Neural cell (in vitro differentiated cells): Measurements from ENCODE around the gene CEP128. TPM values are rescaled to one million over a fixed set of nuclear protein-coding genes. Genes with fewer than 3 reads are reported as not detected.

Source experiments
- H2AFZ ChIP-seq: fragments of 200-600, 300-800 bp; sonication (generic), shearing (Covaris generic); 2 replicates; pipeline ENCODE4 v1.6.0; 2014; ENCODE audit warnings: low read depth, mild to moderate bottlenecking, antibody characterized with exemption, low read length, moderate library complexity
- H3F3A ChIP-seq: fragments of 200-600 bp; shearing (Covaris generic); 2 replicates; pipeline ENCODE4 v1.6.1; 2016; ENCODE audit warnings: mild to moderate bottlenecking, moderate library complexity, mixed read lengths, antibody characterized with exemption, low read length; ENCODE audit not compliant: insufficient read depth, poor library complexity, severe bottlenecking
- H3K27ac ChIP-seq: fragments of 200-600, 300-800 bp; sonication (generic), shearing (Covaris generic); 2 replicates; pipeline ENCODE4 v1.5.1; 2014; ENCODE audit warnings: mild to moderate bottlenecking, low read length, moderate library complexity
- H3K27me3 ChIP-seq: fragments of 300-800, 200-600 bp; sonication (generic), shearing (Covaris generic); 2 replicates; pipeline ENCODE4 v1.6.0; 2014; ENCODE audit warnings: mild to moderate bottlenecking, low read depth, low read length, moderate library complexity; ENCODE audit not compliant: insufficient read depth
- H3K36me3 ChIP-seq: fragments of 300-800, 200-600 bp; sonication (generic), shearing (Covaris generic); 2 replicates; pipeline ENCODE4 v1.5.1; 2014; ENCODE audit warnings: mild to moderate bottlenecking, antibody characterized with exemption, low read length, moderate library complexity; ENCODE audit not compliant: insufficient read depth
- H3K4me2 ChIP-seq: fragments of 300-800, 200-600 bp; sonication (generic), shearing (Covaris generic); 2 replicates; pipeline ENCODE4 v1.6.0; 2014; ENCODE audit warnings: mild to moderate bottlenecking, low read length
- H3K4me3 ChIP-seq: fragments of 300-800, 200-600 bp; sonication (generic), shearing (Covaris generic); 2 replicates; pipeline ENCODE4 v1.5.1; 2014; ENCODE audit warnings: mild to moderate bottlenecking, low read length, moderate library complexity
- H3K79me2 ChIP-seq: fragments of 200-600 bp; shearing (Covaris generic); replicated peaks from 2 replicates; pipeline ENCODE4 v1.6.0; 2014; ENCODE audit warnings: mild to moderate bottlenecking, low read length, moderate library complexity; ENCODE audit not compliant: insufficient read depth
- H3K9ac ChIP-seq: fragments of 300-800, 200-600 bp; sonication (generic), shearing (Covaris generic); 2 replicates; pipeline ENCODE4 v1.6.1; 2016; ENCODE audit warnings: mild to moderate bottlenecking, low read length, mixed read lengths
- H3K9me2 ChIP-seq: fragments of 200-600 bp; shearing (Covaris generic); 2 replicates; pipeline ENCODE4 v1.6.1; 2016; ENCODE audit warnings: mild to moderate bottlenecking, low read length, mixed read lengths; ENCODE audit not compliant: insufficient read depth
- H3K9me3 ChIP-seq: fragments of 200-600, 300-800 bp; sonication (generic), shearing (Covaris generic); 2 replicates; pipeline ENCODE4 v1.6.1; 2016; ENCODE audit warnings: mild to moderate bottlenecking, mixed run types, low read length, moderate library complexity, mixed read lengths
- H4K20me1 ChIP-seq: fragments of 200-600 bp; shearing (Covaris generic); 2 replicates; pipeline ENCODE4 v1.6.1; 2016; ENCODE audit warnings: mild to moderate bottlenecking, mixed run types; ENCODE audit not compliant: insufficient read depth
- EP300 ChIP-seq: fragments of 450-650 bp; conservative IDR thresholded peaks from 2 replicates; pipeline ENCODE4 v1.6.1; 2014; ENCODE audit warnings: antibody characterized with exemption, mild to moderate bottlenecking, moderate library complexity; ENCODE audit not compliant: poor library complexity, severe bottlenecking
- EZH2 ChIP-seq: fragments of 200-600, 300-800 bp; shearing (Covaris generic), sonication (generic); IDR thresholded peaks from 2 replicates; pipeline ENCODE4 v1.6.1; 2014; ENCODE audit warnings: antibody characterized with exemption, low read length, borderline replicate concordance, mild to moderate bottlenecking; ENCODE audit not compliant: insufficient read depth, poor library complexity, severe bottlenecking
- MXI1 ChIP-seq: fragments of 450-650 bp; conservative IDR thresholded peaks from 2 replicates; pipeline ENCODE4 v1.6.1; 2014; ENCODE audit warnings: antibody characterized with exemption, mild to moderate bottlenecking; ENCODE audit not compliant: poor library complexity, severe bottlenecking
- POLR2AphosphoS5 ChIP-seq: IDR thresholded peaks from 2 replicates; pipeline ENCODE4 v1.6.1; 2012
- RAD21 ChIP-seq: fragments of 450-650 bp; conservative IDR thresholded peaks from 2 replicates; pipeline ENCODE4 v1.6.1; 2014; ENCODE audit warnings: antibody characterized with exemption, mild to moderate bottlenecking, moderate library complexity
- SMC3 ChIP-seq: fragments of 450-650 bp; conservative IDR thresholded peaks from 2 replicates; pipeline ENCODE4 v1.6.1; 2014; ENCODE audit warnings: antibody characterized with exemption, mild to moderate bottlenecking, moderate library complexity; ENCODE audit not compliant: poor library complexity
- TAF1 ChIP-seq: IDR thresholded peaks from 2 replicates; pipeline ENCODE4 v1.6.1; 2012; ENCODE audit warnings: low read depth
- polyA plus RNA-seq: library from polyadenylated mRNA; depleted of rRNA; stranded (reverse); fragments of >200 nt; gene quantifications from 2 replicates; pipeline ENCODE4 v1.2.3, GENCODE V29; 2014
- TF ChIP-seq, protein P1 (sequence below): IDR thresholded peaks from 2 replicates; pipeline ENCODE4 v1.6.1; 2012; ENCODE audit warnings: borderline replicate concordance
- TF ChIP-seq, protein P2 (sequence below): fragments of 450-650 bp; IDR thresholded peaks from 2 replicates; pipeline ENCODE4 v1.5.1; 2014; ENCODE audit warnings: antibody characterized with exemption, mild to moderate bottlenecking, moderate library complexity; ENCODE audit not compliant: poor library complexity, severe bottlenecking

CEP128 gene
- polyA plus RNA-seq, 1 donor from 2014 or later: 5.5 TPM

DNA sequence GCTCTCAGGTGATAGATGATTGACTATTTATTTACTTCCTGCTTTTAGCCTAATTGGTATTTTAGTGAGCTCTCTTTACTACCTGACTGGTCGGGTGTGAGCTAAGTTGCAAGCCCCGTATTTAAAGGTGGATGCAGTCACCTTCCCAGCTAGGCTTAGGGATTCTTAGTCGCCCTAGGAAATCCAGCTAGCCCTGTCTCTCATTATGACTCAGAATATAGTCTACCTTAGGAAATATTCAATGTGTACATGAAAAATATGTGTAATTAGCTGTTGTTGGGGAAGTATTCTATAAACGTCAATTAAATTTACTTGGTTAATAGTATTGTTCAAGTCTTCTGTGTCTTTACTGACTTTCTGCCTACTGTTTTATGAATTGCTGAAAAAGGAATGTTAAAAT, 423.4 kb downstream of the CEP128 start:
- no peaks in the 10 kb centered on the region for H3K36me3 ChIP-seq
- H3K9me3 ChIP-seq: no peaks in the 10 kb centered on the region
- H2AFZ ChIP-seq: no peak overlapping the region
- no peak overlapping the region for H3K4me3 ChIP-seq
- H4K20me1 ChIP-seq: no peaks in the 10 kb centered on the region
- H3K27me3 ChIP-seq: no peaks in the 10 kb centered on the region
- H3K27ac ChIP-seq: no peak overlapping the region
- H3F3A ChIP-seq: no peaks in the 10 kb centered on the region
- H3K4me2 ChIP-seq: no peak overlapping the region
- H3K79me2 ChIP-seq: no peaks in the 10 kb centered on the region
- H3K9ac ChIP-seq: no peak overlapping the region
- no peaks in the 10 kb centered on the region for H3K9me2 ChIP-seq
- TF ChIP-seq RAD21 (no peak), EP300 (no peak), SMC3 (no peak), POLR2AphosphoS5 (no peak), MXI1 (no peak), TAF1 (no peak), EZH2 (no peak)
- TF ChIP-seq, protein P1, sequence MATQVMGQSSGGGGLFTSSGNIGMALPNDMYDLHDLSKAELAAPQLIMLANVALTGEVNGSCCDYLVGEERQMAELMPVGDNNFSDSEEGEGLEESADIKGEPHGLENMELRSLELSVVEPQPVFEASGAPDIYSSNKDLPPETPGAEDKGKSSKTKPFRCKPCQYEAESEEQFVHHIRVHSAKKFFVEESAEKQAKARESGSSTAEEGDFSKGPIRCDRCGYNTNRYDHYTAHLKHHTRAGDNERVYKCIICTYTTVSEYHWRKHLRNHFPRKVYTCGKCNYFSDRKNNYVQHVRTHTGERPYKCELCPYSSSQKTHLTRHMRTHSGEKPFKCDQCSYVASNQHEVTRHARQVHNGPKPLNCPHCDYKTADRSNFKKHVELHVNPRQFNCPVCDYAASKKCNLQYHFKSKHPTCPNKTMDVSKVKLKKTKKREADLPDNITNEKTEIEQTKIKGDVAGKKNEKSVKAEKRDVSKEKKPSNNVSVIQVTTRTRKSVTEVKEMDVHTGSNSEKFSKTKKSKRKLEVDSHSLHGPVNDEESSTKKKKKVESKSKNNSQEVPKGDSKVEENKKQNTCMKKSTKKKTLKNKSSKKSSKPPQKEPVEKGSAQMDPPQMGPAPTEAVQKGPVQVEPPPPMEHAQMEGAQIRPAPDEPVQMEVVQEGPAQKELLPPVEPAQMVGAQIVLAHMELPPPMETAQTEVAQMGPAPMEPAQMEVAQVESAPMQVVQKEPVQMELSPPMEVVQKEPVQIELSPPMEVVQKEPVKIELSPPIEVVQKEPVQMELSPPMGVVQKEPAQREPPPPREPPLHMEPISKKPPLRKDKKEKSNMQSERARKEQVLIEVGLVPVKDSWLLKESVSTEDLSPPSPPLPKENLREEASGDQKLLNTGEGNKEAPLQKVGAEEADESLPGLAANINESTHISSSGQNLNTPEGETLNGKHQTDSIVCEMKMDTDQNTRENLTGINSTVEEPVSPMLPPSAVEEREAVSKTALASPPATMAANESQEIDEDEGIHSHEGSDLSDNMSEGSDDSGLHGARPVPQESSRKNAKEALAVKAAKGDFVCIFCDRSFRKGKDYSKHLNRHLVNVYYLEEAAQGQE: no peak
- TF ChIP-seq, protein P2, sequence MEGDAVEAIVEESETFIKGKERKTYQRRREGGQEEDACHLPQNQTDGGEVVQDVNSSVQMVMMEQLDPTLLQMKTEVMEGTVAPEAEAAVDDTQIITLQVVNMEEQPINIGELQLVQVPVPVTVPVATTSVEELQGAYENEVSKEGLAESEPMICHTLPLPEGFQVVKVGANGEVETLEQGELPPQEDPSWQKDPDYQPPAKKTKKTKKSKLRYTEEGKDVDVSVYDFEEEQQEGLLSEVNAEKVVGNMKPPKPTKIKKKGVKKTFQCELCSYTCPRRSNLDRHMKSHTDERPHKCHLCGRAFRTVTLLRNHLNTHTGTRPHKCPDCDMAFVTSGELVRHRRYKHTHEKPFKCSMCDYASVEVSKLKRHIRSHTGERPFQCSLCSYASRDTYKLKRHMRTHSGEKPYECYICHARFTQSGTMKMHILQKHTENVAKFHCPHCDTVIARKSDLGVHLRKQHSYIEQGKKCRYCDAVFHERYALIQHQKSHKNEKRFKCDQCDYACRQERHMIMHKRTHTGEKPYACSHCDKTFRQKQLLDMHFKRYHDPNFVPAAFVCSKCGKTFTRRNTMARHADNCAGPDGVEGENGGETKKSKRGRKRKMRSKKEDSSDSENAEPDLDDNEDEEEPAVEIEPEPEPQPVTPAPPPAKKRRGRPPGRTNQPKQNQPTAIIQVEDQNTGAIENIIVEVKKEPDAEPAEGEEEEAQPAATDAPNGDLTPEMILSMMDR: no peak

GRCh38 chr14:80507292-80507869, 434.2 kb downstream of the CEP128 start:
- no peaks in the 10 kb centered on the region for H3K36me3 ChIP-seq
- H3K4me2 ChIP-seq: no peak overlapping the region
- H3K79me2 ChIP-seq: no peaks in the 10 kb centered on the region
- no peak overlapping the region for H3K4me3 ChIP-seq
- TF ChIP-seq TAF1 (no peak), MXI1 (no peak), EZH2 (no peak), SMC3 (no peak), POLR2AphosphoS5 (no peak), EP300 (no peak), RAD21 (no peak)
- TF ChIP-seq, protein P2: no peak
- TF ChIP-seq, protein P1: no peak
- H2AFZ ChIP-seq: no peak overlapping the region
- no peaks in the 10 kb centered on the region for H3K9me3 ChIP-seq
- H3K9me2 ChIP-seq: no peaks in the 10 kb centered on the region
- H3K9ac ChIP-seq: no peak overlapping the region
- H3K27me3 ChIP-seq: no peaks in the 10 kb centered on the region
- no peaks in the 10 kb centered on the region for H4K20me1 ChIP-seq
- no peak overlapping the region for H3K27ac ChIP-seq
- no peaks in the 10 kb centered on the region for H3F3A ChIP-seq
